ENCODE data around the gene SCYL1.

DNA sequence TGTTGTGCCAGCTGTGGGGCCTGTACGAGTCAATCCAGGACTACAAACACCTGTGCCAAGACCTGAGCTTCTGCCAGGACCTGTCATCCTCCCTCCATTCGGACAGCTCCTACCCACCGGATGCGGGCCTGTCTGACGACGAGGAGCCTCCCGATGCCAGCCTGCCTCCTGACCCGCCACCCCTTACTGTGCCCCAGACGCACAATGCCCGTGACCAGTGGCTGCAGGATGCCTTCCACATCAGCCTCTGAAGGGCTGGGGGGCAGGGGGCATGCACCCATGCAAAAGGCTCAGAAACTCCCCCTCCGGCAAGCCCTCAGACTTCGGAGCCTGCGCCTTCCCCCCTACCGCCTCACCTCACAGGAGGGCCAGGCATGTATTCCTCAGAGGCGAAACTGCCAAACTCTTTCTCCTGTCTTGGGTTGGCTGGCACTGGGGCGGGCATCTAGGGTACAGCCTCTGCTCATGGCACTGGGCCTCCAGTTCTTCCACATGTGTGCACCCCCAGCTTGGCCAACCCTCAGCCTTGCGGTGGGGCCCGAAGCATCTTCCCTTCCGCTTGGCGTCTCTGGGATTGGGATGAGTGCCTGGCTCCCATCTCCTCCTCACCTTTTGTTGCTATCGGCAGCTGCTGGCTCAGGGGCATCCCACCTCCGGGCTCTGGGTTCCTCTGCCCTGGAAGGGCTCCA is 48.7 kb downstream of the SCYL1 start:
- TF ChIP-seq EZH2 (IDR thresholded peaks at IDR 0.05; ENCODE audit: low read depth, unreplicated experiment), result no peak
- TF ChIP-seq, protein P1, sequence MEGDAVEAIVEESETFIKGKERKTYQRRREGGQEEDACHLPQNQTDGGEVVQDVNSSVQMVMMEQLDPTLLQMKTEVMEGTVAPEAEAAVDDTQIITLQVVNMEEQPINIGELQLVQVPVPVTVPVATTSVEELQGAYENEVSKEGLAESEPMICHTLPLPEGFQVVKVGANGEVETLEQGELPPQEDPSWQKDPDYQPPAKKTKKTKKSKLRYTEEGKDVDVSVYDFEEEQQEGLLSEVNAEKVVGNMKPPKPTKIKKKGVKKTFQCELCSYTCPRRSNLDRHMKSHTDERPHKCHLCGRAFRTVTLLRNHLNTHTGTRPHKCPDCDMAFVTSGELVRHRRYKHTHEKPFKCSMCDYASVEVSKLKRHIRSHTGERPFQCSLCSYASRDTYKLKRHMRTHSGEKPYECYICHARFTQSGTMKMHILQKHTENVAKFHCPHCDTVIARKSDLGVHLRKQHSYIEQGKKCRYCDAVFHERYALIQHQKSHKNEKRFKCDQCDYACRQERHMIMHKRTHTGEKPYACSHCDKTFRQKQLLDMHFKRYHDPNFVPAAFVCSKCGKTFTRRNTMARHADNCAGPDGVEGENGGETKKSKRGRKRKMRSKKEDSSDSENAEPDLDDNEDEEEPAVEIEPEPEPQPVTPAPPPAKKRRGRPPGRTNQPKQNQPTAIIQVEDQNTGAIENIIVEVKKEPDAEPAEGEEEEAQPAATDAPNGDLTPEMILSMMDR (conservative IDR thresholded peaks at IDR 0.05; ENCODE audit: low read depth in 2 of 2), result no peak
- TF ChIP-seq, protein P2, sequence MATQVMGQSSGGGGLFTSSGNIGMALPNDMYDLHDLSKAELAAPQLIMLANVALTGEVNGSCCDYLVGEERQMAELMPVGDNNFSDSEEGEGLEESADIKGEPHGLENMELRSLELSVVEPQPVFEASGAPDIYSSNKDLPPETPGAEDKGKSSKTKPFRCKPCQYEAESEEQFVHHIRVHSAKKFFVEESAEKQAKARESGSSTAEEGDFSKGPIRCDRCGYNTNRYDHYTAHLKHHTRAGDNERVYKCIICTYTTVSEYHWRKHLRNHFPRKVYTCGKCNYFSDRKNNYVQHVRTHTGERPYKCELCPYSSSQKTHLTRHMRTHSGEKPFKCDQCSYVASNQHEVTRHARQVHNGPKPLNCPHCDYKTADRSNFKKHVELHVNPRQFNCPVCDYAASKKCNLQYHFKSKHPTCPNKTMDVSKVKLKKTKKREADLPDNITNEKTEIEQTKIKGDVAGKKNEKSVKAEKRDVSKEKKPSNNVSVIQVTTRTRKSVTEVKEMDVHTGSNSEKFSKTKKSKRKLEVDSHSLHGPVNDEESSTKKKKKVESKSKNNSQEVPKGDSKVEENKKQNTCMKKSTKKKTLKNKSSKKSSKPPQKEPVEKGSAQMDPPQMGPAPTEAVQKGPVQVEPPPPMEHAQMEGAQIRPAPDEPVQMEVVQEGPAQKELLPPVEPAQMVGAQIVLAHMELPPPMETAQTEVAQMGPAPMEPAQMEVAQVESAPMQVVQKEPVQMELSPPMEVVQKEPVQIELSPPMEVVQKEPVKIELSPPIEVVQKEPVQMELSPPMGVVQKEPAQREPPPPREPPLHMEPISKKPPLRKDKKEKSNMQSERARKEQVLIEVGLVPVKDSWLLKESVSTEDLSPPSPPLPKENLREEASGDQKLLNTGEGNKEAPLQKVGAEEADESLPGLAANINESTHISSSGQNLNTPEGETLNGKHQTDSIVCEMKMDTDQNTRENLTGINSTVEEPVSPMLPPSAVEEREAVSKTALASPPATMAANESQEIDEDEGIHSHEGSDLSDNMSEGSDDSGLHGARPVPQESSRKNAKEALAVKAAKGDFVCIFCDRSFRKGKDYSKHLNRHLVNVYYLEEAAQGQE (IDR thresholded peaks at IDR 0.05; ENCODE audit: unreplicated experiment), result no peak
- no peak for TF ChIP-seq POLR2AphosphoS5 (IDR thresholded peaks at IDR 0.05; ENCODE audit: low read depth)
- TF ChIP-seq EZH2phosphoT487 (IDR thresholded peaks at IDR 0.05; ENCODE audit: unreplicated experiment), result no peak
- TF ChIP-seq STAT1 (IDR thresholded peaks at IDR 0.05; ENCODE audit: unreplicated experiment), result no peak
- TF ChIP-seq JUNB (IDR thresholded peaks at IDR 0.05; ENCODE audit: unreplicated experiment), result no peak
- TF ChIP-seq CREB1 (CRISPR knock-in tag; IDR thresholded peaks at IDR 0.05; ENCODE audit: low read depth), result no peak
- TF ChIP-seq ZNF331 (CRISPR knock-in tag; IDR thresholded peaks at IDR 0.05; ENCODE audit: low read depth), result no peak
- no peak for TF ChIP-seq NANOG (IDR thresholded peaks at IDR 0.05; ENCODE audit: borderline replicate concordance)
- TF ChIP-seq, protein P3, sequence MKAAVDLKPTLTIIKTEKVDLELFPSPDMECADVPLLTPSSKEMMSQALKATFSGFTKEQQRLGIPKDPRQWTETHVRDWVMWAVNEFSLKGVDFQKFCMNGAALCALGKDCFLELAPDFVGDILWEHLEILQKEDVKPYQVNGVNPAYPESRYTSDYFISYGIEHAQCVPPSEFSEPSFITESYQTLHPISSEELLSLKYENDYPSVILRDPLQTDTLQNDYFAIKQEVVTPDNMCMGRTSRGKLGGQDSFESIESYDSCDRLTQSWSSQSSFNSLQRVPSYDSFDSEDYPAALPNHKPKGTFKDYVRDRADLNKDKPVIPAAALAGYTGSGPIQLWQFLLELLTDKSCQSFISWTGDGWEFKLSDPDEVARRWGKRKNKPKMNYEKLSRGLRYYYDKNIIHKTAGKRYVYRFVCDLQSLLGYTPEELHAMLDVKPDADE (IDR thresholded peaks at IDR 0.05), result no peak
